Effector memory CD4-positive, alpha-beta T cell (primary cell): ENCODE results near the gene ADIRF.
"Not testable (repeated sequence)": the region's sequence is repeated elsewhere in the genome, so short reads cannot be mapped to it uniquely, and the experiment has no call there.

Experiments
- DNase-seq, 3 donors: peaks; one replicate each; pipeline ENCODE4 v3.0.0-alpha.2; 2020
- H3K27ac ChIP-seq: 2 replicates; pipeline ENCODE4 v1.7.0; 2013; ENCODE audit warnings: mild to moderate bottlenecking, low read length, moderate library complexity; ENCODE audit not compliant: insufficient read depth, poor library complexity, severe bottlenecking
- H3K27me3 ChIP-seq: replicated peaks from 2 replicates; pipeline ENCODE4 v1.7.0; 2013; ENCODE audit warnings: mild to moderate bottlenecking, low read length; ENCODE audit not compliant: insufficient read depth, control insufficient read depth, poor library complexity, severe bottlenecking
- H3K36me3 ChIP-seq: 2 replicates; pipeline ENCODE4 v1.7.0; 2013; ENCODE audit warnings: mild to moderate bottlenecking, low read length, moderate library complexity; ENCODE audit not compliant: control insufficient read depth, insufficient read depth
- H3K4me1 ChIP-seq: 2 replicates; pipeline ENCODE4 v1.7.0; 2013; ENCODE audit warnings: low read length, mild to moderate bottlenecking; ENCODE audit not compliant: control insufficient read depth, insufficient read depth, poor library complexity, severe bottlenecking
- H3K4me3 ChIP-seq: 2 replicates; pipeline ENCODE4 v1.7.0; 2013; ENCODE audit warnings: low read length, low read depth, mild to moderate bottlenecking; ENCODE audit not compliant: insufficient read depth, poor library complexity, severe bottlenecking
- H3K9me3 ChIP-seq: 2 replicates; pipeline ENCODE4 v1.7.0; 2013; ENCODE audit warnings: mild to moderate bottlenecking, low read length, moderate library complexity; ENCODE audit not compliant: control insufficient read depth

Gene ADIRF

GRCh38 chr10:87020056-87020455 lies 51.8 kb downstream of the ADIRF start, which contains the start of gene FAM25A:
FAM25A (plus strand) TSS chr10:87020294; CDS start chr10:87020325, 31 bp downstream.
- DNase-seq, H3K36me3 ChIP-seq, H3K4me1 ChIP-seq, H3K27me3 ChIP-seq, H3K4me3 ChIP-seq, H3K9me3 ChIP-seq, H3K27ac ChIP-seq: not testable (repeated sequence)
